Kidney epithelial cell (primary cell): Measurements from ENCODE around the gene WDR38. TPM values are rescaled to one million over a fixed set of nuclear protein-coding genes. Genes with fewer than 3 reads are reported as not detected.
A peak's percentile ranks its signal among the peaks of the same experiment; 100 is the strongest.

Experiments used
- DNase-seq: peaks from one replicate; pipeline ENCODE4 v3.0.0-alpha.2; 2010; ENCODE audit warnings: low read depth
- H3K27me3 ChIP-seq: 2 replicates; pipeline ENCODE4 v1.6.0; 2011; ENCODE audit warnings: low read length; ENCODE audit not compliant: control insufficient read depth, insufficient read depth
- H3K36me3 ChIP-seq: 2 replicates; pipeline ENCODE4 v1.5.1; 2011; ENCODE audit warnings: low read length; ENCODE audit not compliant: control insufficient read depth, insufficient read depth
- H3K4me3 ChIP-seq: 2 replicates; pipeline ENCODE4 v1.5.1; 2011; ENCODE audit warnings: low read depth, mild to moderate bottlenecking, control low read depth, low read length
- total RNA-seq: library from RNA; depleted of rRNA; stranded (reverse); fragments of >200 nt; gene quantifications from 2 replicates; pipeline ENCODE4 v1.2.3, GENCODE V29; 2015
- TF ChIP-seq, protein P1 (sequence below): IDR thresholded peaks from 2 replicates; pipeline ENCODE4 v1.5.1; 2011; ENCODE audit warnings: mild to moderate bottlenecking, moderate library complexity, low read length, control low read depth, inconsistent platforms; ENCODE audit not compliant: insufficient read depth, poor library complexity, severe bottlenecking

The WDR38 gene
- total RNA-seq, 1 donor from 2014 or later = not detected

DNA sequence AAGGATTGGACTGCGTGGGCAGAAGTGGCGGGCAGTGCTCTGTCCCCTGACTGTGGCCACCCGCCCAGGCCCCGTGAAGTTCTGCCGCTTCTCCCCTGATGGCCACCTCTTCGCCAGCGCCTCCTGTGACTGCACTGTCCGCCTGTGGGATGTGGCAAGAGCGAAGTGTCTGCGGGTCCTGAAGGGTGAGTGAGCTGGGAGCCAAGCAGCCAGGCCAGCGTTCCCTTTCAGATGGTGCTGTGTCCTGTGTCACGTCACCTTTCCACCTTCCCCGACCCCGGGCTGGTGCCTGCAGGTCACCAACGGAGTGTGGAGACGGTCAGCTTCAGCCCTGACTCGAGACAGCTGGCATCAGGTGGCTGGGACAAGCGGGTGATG is 2.3 kb downstream of the WDR38 start:
- Histone ChIP-seq H3K27me3 (no peaks in the 10 kb centered on the region), H3K4me3 (no peak overlapping the region), H3K36me3 (peaks cover 3% of the 10 kb centered on the region)
- TF ChIP-seq, protein P1, sequence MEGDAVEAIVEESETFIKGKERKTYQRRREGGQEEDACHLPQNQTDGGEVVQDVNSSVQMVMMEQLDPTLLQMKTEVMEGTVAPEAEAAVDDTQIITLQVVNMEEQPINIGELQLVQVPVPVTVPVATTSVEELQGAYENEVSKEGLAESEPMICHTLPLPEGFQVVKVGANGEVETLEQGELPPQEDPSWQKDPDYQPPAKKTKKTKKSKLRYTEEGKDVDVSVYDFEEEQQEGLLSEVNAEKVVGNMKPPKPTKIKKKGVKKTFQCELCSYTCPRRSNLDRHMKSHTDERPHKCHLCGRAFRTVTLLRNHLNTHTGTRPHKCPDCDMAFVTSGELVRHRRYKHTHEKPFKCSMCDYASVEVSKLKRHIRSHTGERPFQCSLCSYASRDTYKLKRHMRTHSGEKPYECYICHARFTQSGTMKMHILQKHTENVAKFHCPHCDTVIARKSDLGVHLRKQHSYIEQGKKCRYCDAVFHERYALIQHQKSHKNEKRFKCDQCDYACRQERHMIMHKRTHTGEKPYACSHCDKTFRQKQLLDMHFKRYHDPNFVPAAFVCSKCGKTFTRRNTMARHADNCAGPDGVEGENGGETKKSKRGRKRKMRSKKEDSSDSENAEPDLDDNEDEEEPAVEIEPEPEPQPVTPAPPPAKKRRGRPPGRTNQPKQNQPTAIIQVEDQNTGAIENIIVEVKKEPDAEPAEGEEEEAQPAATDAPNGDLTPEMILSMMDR = no peak
- DNase-seq = no peak

DNA sequence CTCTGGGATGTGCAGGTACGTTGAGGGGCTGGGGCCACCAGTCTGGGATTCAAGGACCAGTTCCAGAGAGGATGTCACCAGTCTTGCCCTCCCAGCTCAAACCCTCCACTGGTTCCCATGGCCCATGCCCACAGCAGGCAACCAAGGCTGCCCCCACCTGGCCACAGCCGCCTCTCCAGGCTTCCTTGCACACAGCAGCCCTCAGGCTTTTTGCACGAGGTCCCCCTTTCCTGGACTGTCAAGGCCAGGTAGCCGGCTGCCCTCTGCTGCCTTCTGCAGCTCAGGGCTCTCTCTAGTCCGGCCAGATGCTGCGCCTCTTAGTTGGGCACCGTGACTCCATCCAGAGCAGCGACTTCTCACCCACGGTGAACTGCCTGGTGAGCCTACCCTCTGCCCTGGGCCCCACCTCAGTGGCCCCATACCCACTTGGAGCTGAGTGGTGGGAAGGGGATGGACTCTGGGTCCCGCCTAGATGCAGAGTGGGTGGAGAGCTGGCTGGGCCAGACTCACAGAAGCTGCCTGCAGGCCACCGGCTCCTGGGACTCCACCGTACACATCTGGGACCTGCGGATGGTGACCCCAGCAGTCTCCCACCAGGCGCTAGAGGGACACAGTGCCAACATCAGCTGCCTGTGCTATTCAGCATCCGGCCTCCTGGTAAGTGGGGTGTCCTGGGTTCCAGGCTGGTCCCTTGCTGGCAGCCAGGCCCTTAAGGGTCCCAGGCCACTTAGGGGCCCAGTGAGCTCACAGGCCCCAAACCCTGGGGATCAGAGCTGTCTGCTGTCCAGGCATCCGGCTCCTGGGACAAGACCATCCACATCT is 2.9 kb downstream of the WDR38 start:
- TF ChIP-seq, protein P1 = peak; percentile 68
- Histone ChIP-seq H3K36me3 (peaks cover 4% of the 10 kb centered on the region), H3K27me3 (no peaks in the 10 kb centered on the region), H3K4me3 (no peak overlapping the region)
- DNase-seq = no peak

DNA sequence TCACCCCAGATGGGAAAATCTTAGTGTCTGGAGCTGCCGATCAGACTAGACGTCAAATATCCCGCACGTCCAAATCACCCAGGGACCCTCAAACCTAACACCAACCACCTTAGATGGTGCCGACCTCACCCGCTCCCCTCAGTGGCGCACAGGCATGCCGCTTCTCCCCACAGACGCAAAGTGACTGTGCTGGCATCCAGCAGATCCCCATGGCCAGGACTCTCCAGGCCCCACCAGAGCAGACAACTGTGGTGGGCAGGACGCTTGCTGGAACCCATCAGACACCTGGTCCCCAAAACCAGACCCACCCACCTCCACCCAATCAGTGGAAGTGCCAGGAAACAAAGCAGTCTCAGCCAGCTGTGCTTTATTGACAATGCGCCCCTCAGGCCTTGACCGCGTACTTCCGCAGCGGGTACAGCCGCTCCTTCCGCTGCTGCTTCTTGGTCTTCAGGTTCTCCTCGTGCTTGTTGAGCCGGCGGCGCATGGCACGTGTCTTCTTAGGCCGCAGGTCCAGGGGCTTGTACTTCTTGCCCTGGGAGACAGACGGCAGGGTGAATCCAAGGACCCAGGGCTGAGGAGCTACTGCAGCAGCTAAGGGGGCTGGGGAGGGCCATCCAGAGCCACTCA is 4.4 kb downstream of the WDR38 start:
- no peak for DNase-seq
- peaks cover 5% of the 10 kb centered on the region for H3K36me3 ChIP-seq
- no peak overlapping the region for H3K4me3 ChIP-seq
- TF ChIP-seq, protein P1 = no peak
- no peaks in the 10 kb centered on the region for H3K27me3 ChIP-seq

DNA sequence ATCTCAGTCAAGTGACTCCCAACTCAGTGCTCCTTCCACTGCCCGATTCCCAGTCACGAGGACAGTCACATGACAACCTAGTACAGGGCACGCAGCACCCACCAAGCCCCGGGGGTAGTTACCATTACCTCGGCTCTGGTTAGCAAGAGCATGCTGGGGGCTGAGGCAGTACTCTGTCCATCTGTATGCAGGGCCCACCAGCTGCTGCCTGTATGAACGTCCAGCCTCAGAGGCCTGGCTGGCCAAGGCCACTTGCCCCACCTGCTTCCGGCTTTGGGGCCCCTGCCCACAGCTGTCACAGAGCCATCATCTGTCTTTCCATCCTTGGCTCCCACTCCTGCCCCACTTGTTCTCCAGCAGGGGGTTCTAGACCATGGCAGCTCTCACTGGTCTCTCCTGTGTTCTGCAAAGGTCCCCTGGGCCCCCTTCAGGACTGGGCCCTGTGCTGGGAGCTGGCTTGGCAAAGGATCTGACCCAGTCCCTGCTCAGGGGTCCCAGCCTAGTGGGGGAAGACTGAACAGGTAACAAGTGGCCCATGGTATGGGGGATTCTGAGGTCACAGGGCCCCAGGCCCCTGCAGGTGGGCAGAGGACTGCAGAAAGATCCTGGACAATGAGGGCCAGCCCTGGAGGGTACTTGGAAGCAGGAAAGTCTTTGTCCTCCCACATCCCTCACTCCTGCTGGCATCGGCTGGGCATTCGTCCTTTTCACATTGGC is 5.2 kb downstream of the WDR38 start:
- Histone ChIP-seq H3K36me3 (peaks cover 5% of the 10 kb centered on the region), H3K27me3 (no peaks in the 10 kb centered on the region), H3K4me3 (no peak overlapping the region)
- TF ChIP-seq, protein P1 = no peak
- DNase-seq = no peak

DNA sequence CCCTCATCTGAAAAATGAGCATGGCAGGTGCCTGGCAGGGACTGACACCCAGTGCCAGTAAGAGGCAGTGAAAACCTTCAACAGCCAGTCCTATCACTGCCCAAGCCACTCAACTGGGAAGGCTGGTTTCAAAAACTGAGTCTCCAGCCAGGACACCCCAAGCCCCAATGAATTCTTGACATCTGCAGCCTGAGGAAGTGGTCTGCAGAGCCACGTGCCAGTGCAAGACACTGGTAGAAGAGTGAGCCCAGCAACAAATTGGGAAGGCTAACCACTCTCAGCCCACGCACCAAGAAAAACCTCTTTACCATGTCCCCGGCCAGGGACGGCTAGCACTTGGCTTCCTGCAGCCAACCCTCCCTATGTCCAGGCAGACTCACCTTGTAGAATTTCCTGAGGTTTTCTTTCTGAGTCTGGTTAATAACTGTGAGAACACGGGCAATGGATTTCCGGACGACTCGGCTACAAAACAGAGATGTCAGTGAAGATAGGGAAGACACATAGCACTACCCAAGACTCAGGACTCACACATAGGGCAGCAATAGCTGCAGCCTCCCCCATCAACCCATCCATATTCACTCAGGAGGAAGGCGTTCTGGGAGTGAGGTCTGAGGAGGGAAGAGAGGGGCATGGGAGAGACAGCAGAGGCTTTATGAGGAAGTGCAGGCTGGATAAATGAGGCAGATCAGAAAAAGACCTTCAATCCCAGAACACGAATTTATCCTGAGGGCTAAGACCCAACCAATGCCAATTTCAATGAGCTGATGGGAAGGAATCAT is 6.7 kb downstream of the WDR38 start:
- TF ChIP-seq, protein P1 = no peak
- H3K36me3 ChIP-seq = peaks cover 5% of the 10 kb centered on the region
- peak overlapping the region; percentile 96 for H3K4me3 ChIP-seq
- DNase-seq = no peak
- H3K27me3 ChIP-seq = no peaks in the 10 kb centered on the region
